Mammary epithelial cell (primary cell): ENCODE measurements around the gene MYMX.

Experiments used
- CTCF ChIP-seq, 2 donors: IDR thresholded peaks in 1 of 2; conservative IDR thresholded peaks in 1 of 2; 2 replicates each; pipeline ENCODE4 v1.5.1; 2011 to 2012; ENCODE audit warnings: inconsistent platforms in 2 of 2, low read length in 2 of 2, mild to moderate bottlenecking in 2 of 2, control low read depth in 1 of 2, low read depth in 1 of 2; ENCODE audit not compliant: insufficient read depth in 1 of 2; ENCODE audit errors: extremely low read depth in 1 of 2
- EZH2 ChIP-seq: IDR thresholded peaks from 2 replicates; pipeline ENCODE4 v1.6.1; 2012; ENCODE audit warnings: low read length, inconsistent platforms, borderline replicate concordance

GRCh38 chr6:44202972-44203750, 13.6 kb upstream of the MYMX start:
- TF ChIP-seq CTCF (conservative IDR thresholded peaks at IDR 0.05 in 1 of 2, IDR thresholded peaks at IDR 0.05 in 1 of 2; ENCODE audit: extremely low read depth in 1 of 2, insufficient read depth in 1 of 2, low read depth in 1 of 2, low read length in 2 of 2) (no peak), EZH2 (no peak)
